OCI-LY1 (cell line): ENCODE data around the gene MGST3.
"Not testable (repeated sequence)": the region's sequence is repeated elsewhere in the genome, so short reads cannot be mapped to it uniquely, and the experiment has no call there.

Experiments
- CTCF ChIP-seq: fragments of 200-600 bp; sonication (generic), shearing (Covaris generic); IDR thresholded peaks from 2 replicates; pipeline ENCODE4 v1.5.1; 2017; ENCODE audit warnings: mild to moderate bottlenecking, antibody characterized with exemption, low read length, moderate library complexity, mixed read lengths
- EZH2 ChIP-seq: fragments of 200-600 bp; sonication (generic), shearing (Covaris generic); IDR thresholded peaks from 2 replicates; pipeline ENCODE4 v1.8.0; 2017; ENCODE audit warnings: borderline replicate concordance, mixed run types, mild to moderate bottlenecking, antibody characterized with exemption, low read length, moderate library complexity, mixed read lengths

DNA sequence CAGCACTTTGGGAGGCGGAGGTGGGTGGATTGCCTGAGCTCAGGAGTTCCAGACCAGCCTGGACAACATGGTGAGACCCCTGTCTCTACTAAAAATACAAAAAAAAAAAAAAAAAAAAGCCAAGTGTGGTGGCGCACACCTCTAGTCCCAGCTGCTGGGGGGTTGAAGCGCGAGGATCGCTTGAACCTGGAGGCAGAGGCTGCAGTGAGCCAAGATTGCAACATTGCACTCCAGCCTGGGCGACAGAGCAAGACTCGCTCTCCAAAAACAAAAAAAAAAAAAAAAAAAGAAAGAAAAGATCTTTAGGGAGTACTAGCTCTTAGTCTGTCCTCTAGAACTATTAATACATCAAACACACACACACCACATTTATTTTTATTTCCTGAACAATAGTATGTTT, 70.9 kb downstream of the MGST3 start:
- not testable (repeated sequence) for TF ChIP-seq CTCF, EZH2
